BE2C (cell line): ENCODE results near the gene CDH13.

ENCODE experiments used
- DNase-seq: peaks from one replicate; pipeline ENCODE4 v3.0.0-alpha.2; 2020
- H3K27me3 ChIP-seq: fragments of 250-450 bp; sonication (Bioruptor Pico); 2 replicates; pipeline ENCODE4 v1.5.1; 2020; ENCODE audit warnings: mild to moderate bottlenecking
- H3K36me3 ChIP-seq: fragments of 250-450 bp; sonication (Bioruptor Pico); 2 replicates; pipeline ENCODE4 v1.5.1; 2020; ENCODE audit warnings: mild to moderate bottlenecking
- H3K4me1 ChIP-seq: fragments of 250-450 bp; sonication (Bioruptor Pico); 2 replicates; pipeline ENCODE4 v1.5.1; 2020
- H3K4me3 ChIP-seq: 2 replicates; pipeline ENCODE4 v1.5.1; 2011; ENCODE audit warnings: low read depth, low read length
- H3K9me3 ChIP-seq: fragments of 250-450 bp; sonication (Bioruptor Pico); 2 replicates; pipeline ENCODE4 v1.5.1; 2020
- TF ChIP-seq, protein P1 (sequence below): IDR thresholded peaks from 2 replicates; pipeline ENCODE4 v1.5.1; 2012; ENCODE audit warnings: mild to moderate bottlenecking, low read depth, low read length

The CDH13 gene

DNA sequence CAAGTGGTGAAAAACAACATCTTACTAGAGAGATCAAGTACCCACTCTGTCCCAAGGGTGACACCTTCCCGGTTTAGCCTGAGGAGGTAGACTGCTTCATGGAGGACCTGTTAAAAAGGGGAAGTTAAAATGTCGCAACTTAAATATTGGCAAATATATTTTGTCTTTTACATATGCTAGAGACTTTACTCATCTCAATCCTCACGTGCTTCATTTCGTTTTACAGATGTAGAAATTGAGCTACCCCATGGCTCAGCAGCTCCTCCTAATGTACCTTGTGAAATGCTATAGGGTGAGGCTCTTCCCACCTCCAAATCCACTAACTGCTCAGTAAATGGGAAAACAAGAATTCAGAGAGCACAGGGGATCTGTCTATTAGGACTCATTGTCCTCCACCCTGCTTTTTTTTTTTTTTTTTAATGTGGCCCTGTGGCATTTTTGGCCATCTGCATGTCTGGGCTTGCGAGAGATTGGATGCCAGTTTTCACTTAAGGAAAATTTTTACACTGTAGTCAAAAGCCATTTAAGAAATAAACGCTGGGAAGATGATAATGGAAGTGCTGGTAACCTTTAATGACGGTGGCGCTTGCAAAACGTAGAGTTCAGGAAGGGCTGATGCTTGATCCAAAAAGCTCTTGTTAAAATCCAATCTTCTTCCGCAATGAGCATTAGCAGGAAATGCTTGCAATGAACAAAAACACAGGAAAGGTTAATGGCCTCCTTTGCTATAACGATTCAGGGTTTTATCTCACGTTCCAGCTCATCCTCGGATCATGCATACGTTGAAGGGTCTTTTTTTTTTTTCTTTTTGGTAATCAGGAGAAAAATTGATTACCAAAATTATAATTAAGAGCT is 1220.8 kb downstream of the CDH13 start:
- Histone ChIP-seq H3K27me3 (no peaks in the 10 kb centered on the region; the same call in 1 of the 2 replicates), H3K4me3 (no peak overlapping the region), H3K4me1 (no peaks in the 10 kb centered on the region; the same call in 1 of the 2 replicates), H3K9me3 (no peaks in the 10 kb centered on the region), H3K36me3 (no peaks in the 10 kb centered on the region)
- TF ChIP-seq, protein P1, sequence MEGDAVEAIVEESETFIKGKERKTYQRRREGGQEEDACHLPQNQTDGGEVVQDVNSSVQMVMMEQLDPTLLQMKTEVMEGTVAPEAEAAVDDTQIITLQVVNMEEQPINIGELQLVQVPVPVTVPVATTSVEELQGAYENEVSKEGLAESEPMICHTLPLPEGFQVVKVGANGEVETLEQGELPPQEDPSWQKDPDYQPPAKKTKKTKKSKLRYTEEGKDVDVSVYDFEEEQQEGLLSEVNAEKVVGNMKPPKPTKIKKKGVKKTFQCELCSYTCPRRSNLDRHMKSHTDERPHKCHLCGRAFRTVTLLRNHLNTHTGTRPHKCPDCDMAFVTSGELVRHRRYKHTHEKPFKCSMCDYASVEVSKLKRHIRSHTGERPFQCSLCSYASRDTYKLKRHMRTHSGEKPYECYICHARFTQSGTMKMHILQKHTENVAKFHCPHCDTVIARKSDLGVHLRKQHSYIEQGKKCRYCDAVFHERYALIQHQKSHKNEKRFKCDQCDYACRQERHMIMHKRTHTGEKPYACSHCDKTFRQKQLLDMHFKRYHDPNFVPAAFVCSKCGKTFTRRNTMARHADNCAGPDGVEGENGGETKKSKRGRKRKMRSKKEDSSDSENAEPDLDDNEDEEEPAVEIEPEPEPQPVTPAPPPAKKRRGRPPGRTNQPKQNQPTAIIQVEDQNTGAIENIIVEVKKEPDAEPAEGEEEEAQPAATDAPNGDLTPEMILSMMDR: no peak
- no peak for DNase-seq

- no peak for DNase-seq
- H3K9me3 ChIP-seq: no peaks in the 10 kb centered on the region
- H3K4me3 ChIP-seq: no peak overlapping the region
- no peaks in the 10 kb centered on the region; the same call in 1 of the 2 replicates for H3K4me1 ChIP-seq
- TF ChIP-seq, protein P1: no peak
- H3K36me3 ChIP-seq: no peaks in the 10 kb centered on the region
- no peaks in the 10 kb centered on the region; the same call in 1 of the 2 replicates for H3K27me3 ChIP-seq
Measured at GRCh38 chr16:83849421-83849820, 1222.7 kb downstream of the CDH13 start.
